SW 1271 (cell line): ENCODE measurements around the gene RAP1GAP2.
A peak's percentile ranks its signal among the peaks of the same experiment; 100 is the strongest.
"Not testable (repeated sequence)": the region's sequence is repeated elsewhere in the genome, so short reads cannot be mapped to it uniquely, and the experiment has no call there.

ENCODE experiments used
- DNase-seq, 2 experiments: peaks; one replicate each; lab custom pipeline; 2025; lab: John Stamatoyannopoulos, UW

RAP1GAP2 gene

GRCh38 chr17:3025421-3026124 lies 229.3 kb downstream of the RAP1GAP2 start:
- DNase-seq, result no peak

DNA sequence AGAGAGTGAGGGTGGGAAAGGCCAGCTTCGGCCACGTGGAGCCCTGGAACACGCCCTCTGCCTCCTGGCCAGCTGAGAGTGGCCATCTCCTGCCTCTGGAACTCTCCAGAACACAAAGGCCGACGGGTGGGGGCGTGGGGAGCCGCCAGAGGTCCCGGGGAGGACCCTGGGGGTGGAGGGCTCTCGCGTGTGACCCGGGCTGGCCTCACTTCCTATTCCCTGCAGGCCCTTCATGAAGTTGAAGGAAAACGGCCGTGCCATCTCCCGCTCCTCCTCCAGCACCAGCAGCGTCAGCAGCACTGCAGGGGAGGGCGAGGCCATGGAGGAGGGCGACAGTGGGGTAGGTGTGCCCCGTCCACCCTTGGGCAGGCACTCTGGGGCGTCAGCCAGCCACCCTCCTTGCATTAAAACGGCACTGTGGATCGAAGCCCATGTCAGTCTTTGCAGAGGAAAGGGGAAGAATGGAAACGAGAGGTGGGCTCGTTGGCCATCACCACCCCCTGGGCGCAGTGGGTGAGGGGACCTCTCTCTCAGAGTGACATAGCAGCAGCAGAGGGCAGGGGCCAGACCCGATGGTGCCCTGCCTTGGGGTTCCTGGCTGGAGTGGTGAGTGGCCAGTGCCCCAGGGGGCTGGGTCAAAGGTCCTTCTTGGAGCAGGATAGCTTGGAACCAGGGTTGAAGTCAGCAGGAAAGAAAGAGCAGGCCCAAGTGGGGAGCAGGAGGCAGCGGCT lies 230.1 kb downstream of the RAP1GAP2 start:
- no peak for DNase-seq

DNA sequence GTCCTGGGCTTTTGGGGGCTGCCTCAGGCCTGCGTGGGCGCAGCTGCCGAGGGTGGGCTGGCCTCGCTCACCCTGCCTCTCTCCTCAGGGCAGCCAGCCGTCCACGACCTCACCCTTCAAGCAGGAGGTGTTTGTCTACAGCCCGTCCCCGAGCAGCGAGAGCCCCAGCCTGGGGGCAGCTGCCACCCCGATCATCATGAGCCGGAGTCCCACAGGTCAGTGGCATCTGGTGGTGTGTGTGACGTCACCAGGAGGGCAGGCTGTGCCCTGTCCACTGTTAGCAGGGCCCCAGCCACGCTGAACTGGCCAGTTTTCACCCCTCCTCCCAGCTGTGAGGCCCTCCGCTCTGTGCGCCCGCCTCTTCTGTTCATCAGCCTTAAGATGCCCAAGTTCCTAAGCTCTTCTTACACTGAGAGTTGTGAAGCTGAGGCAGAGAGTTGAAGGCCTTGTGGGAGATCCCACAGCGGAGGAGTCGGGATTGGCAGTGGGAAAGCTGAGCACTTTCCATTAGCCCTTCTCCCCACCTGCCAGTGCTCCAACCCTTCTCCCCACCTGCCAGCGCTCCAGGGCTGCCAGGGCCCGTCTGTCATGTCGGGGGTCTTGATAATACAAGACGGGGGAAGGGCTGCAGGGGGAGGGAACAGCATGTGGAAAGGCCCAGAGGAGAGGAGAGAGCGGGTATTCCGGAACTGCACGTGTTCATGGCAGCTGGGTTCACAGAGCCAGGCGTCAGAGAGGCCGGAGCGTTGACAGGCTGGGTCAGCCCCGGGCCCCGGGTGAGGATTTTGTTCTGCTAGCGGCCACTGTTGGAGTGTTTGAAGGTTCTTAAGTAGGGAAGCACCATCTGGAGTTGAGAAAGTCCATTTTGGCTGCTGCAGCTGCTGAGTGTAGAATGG lies 230.9 kb downstream of the RAP1GAP2 start:
- DNase-seq, result no peak

DNA sequence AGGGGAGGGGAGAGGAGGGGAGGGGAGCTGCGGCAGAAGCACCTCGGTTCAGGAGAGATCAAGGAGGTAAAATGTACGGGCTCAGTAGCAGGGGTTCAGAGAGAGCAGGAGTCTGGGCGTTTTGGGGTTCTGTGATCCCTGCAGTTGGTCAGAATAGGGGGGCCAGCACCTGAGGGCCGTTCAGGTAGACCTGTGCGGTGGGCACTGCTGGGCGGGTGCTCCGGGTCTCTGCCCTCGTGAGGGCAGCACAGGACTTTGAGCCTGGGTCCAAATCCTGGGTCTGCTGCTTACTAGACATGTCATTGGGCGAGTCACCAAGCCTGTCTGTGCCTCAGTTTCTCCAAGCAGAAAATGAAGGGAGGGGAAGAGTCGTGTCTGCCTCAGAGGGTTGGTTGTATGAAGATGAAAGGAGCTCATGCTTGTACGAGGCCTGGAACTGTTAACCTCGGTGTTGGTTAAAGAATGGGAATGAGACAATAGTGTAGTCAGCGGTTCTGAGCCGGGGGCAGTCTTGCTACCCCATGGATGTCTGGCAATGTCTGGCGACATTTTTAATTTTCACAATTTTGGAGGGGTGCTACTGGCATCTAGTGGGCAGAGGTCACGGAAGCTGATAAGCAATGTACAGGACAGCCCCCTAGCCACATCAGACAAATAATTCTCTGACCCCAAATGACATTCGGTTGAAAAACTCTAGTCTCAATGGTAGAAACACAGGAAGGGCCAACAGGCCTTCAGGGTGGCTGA lies 231.7 kb downstream of the RAP1GAP2 start:
- no peak for DNase-seq

GRCh38 chr17:3029213-3029913 lies 233.1 kb downstream of the RAP1GAP2 start:
- no peak for DNase-seq

DNA sequence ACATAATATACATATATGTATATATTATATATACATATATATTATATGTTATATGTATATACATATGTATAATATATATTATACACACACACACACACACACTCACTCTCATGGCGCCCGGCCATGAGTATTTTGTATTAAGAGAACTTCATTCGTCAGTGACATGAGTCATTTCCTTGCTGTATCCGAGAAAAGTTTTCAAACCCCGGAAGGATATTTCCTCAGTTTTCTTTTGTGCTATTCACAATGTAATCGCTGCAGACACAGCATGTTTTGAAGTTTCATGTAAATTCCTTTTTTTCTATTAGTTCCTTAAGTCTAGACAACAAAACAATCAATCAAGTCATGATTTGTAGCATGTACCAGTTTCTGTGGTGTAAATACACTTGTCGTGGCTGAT lies 233.9 kb downstream of the RAP1GAP2 start:
- peak; percentile 13 to 33 for DNase-seq

- DNase-seq, result not testable (repeated sequence)
These were observed 234.7 kb downstream of the RAP1GAP2 start for GRCh38 chr17:3030852-3031470.

- no peak for DNase-seq
These were observed 236.3 kb downstream of the RAP1GAP2 start for GRCh38 chr17:3032258-3033247.

GRCh38 chr17:3033248-3033640 lies 237.0 kb downstream of the RAP1GAP2 start:
- no peak for DNase-seq

DNA sequence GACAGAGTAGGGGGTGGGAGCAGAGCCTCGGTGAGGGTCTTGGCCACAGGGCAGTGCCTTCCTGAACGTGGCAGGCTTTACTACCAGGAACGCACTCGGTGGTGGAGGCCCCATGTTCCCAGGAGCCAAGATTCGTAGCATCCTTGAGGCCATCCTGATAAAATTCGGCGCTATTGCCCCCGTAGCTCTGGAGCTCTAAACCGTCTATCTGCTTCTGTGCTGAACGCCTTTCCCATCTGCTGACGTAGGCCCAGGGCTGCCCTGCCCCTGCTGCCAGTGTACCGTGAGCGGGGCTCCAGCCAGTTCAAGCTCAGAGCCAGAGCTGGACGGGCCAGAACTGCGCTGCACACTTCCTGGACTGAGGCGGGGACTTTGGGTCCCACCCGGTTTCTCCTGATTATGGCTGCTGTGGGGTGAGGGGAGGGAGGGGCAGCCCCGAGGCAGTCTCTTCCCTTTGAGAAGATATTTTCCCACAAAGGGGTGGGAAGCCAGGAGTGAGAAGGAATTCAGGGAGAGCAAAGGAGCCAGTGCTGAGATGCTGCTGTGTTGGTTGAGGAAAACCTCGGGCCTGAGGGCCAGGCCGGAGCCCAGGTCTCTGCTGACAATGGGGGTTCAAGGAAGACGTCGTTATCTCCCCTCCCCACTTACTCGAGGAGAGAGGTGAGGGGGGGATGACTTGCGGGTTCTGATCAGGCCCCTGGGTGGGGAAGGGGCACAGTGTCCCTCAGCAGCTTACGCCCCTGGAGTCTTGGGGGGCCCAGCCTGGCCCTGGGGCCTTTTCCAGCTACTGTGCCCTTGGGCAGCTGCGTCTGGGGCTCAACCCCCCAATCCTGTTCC lies 237.7 kb downstream of the RAP1GAP2 start:
- DNase-seq, result no peak

DNA sequence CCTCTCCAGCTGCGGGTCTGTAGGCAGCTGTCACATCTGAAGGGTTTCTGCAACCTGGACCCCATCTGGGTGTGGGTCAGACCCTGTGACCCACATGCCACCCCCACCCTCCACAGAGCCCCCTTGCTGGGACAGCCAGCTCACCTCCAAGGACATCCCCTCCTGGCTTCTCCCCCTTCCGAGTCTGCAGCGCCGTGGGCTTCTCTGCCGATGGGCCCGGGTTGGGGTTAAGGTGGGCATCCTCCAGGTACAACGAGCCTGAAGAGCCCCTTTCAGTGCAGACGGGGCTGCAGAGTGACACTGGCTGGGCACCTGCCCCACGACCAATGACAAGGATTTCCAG lies 238.3 kb downstream of the RAP1GAP2 start:
- DNase-seq, result no peak

DNA sequence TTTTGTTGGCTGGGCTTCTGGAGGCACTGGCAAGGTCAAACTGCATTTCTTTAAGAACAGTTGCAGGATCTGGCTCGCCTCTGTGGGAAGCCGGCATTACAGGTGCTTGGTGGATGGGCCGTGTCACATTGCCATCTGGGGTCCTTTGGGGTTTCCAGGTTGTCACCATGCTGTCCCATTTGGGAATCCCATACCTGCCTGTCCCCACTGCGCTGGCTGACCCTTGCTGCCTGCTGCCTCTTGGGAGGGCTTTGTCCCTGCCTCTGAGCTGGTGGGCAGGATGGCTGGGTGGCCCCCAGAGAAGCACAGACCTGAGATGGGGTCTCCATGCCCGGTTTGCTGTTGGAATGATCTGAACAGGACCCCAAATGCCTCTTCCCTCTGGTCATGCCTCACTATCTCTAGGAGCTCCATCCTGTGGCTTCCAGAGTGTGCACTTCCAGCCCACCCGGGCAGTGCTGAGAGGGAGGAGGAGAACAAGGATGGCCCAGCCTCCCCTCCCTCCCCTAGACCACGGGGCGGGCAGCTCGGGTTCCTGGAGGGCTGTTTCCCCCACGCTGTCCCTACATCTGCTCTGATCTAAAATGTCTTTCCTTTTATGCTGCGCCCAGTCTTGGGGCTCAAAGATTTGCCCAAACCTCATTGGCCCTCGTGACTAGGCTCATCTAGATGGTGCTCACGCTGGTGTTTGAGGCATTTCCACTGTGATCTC lies 239.2 kb downstream of the RAP1GAP2 start:
- no peak for DNase-seq

GRCh38 chr17:3035968-3036280 lies 239.7 kb downstream of the RAP1GAP2 start:
- no peak for DNase-seq

DNA sequence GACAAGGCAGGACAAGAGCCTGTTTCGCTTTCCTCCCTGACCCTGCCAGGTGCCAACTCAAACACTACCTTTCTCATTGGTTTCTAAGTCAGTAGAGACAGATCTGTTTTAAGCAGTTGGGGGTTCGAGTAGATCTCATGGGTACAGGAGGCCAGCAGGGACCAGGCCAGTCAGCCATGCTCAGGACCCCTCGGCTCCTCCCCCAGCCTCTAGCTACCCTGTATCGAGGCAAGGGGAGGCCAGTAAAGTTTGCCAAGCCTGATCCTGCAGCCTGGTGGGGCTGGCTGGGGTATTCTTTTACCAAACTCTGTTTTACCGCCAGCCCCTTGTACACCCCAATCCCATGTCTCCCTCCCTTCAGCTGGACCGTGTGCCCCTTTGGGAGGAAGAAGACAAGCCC lies 240.6 kb downstream of the RAP1GAP2 start:
- DNase-seq, result no peak

DNA sequence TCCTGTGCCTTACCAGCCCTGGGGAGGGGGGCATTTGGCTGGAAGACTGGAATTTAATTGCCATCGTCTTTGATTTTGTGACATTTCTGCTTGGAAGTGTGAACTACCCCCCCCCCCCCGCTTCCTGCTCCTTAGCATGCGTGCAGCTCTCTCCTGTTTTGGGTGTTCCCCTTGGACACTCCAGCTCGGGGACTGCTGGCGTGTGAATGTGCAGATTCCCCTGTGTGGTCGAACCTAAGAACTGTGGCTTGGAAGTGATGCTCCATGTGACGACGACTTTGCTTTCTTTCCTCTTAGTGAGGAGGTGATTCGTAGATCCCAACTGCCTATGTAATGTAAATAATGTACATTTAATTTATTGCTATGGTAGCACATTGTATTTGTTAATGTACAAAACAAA lies 241.0 kb downstream of the RAP1GAP2 start:
- DNase-seq, result no peak

- DNase-seq, result peak in 1 of 2 experiments; percentile 6
These were observed 242.7 kb downstream of the RAP1GAP2 start for GRCh38 chr17:3038941-3039340.

GRCh38 chr17:3039736-3040135 lies 243.5 kb downstream of the RAP1GAP2 start:
- no peak for DNase-seq

DNA sequence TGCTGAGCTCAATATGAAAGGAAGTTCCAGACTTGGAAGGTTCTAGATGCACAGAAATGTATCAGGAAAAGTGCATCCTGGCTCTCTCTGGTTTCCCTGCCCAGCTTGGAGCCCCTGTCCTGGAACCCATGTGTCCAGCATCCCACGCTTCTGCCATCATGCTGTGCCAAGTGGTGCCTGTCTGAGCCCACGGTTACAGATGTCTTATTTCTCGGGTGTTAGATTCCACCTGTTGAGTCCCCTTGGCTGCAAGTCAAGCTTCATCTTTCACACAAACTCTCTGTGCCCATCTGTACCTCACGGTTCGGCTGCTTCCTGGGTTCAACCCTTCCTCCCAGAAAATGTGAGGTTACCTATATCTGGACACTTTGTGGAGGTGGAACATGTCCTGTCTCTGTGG lies 244.6 kb downstream of the RAP1GAP2 start:
- no peak for DNase-seq
